Hematopoietic multipotent progenitor cell treated with erythropoietin and hydrocortisone succinate and interleukin-3 and kit ligand, for 17 days (in vitro differentiated cells): ENCODE measurements around the gene IFT52.
A peak's percentile ranks its signal among the peaks of the same experiment; 100 is the strongest.
"Not testable (repeated sequence)": the region's sequence is repeated elsewhere in the genome, so short reads cannot be mapped to it uniquely, and the experiment has no call there.

Experiments used
- DNase-seq: peaks from one replicate; pipeline ENCODE4 v3.0.0-alpha.2; 2015; ENCODE audit warnings: low spot score

Gene IFT52

DNA sequence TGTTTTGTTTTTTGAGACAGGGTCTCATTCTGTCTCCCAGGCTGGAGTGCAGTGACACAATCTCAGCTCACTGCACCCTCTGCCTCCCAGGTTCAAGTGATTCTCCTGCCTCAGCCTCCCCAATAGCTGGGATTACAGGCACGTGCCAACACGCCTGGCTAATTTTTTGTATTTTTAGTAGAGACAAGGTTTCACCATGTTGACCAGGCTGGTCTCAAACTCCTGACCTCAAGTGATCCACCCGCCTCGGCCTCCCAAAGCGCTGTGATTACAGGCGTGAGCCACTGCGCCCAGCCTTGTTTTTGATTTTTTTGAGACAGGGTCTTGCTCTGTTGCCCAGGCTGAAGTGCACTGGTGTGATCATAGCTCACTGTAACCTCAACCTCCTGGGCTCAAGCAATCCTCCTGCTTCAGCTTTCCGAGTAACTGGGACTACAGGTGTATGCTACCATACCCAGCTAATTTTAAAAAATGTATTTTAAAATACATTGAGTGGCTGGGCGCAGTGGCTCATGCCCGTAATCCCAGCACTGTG, 61.0 kb downstream of the IFT52 start:
- not testable (repeated sequence) for DNase-seq

- DNase-seq: no peak
These were observed 63.2 kb downstream of the IFT52 start for GRCh38 chr20:43653966-43654365.

- DNase-seq: not testable (repeated sequence)
These were observed 64.4 kb downstream of the IFT52 start for GRCh38 chr20:43655176-43655575.

DNA sequence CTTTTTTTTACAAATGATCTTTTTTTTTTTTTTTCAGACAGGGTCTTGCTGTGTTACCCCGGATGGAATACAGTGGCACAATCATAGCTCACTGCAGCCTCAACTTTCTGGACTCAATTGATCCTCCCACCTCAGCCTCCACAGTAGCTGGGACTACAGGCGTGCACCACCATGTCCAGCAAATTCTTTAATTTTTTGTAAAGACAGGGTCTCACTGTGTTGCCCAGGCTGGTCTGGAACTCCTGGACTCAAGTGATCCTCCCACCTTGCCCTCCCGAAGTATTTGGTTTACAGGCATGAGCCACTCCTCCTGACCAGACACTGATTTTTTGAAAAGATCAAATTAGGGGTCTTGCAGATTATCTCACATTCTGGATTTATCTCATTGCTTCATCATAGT, 65.2 kb downstream of the IFT52 start:
- DNase-seq: no peak

DNA sequence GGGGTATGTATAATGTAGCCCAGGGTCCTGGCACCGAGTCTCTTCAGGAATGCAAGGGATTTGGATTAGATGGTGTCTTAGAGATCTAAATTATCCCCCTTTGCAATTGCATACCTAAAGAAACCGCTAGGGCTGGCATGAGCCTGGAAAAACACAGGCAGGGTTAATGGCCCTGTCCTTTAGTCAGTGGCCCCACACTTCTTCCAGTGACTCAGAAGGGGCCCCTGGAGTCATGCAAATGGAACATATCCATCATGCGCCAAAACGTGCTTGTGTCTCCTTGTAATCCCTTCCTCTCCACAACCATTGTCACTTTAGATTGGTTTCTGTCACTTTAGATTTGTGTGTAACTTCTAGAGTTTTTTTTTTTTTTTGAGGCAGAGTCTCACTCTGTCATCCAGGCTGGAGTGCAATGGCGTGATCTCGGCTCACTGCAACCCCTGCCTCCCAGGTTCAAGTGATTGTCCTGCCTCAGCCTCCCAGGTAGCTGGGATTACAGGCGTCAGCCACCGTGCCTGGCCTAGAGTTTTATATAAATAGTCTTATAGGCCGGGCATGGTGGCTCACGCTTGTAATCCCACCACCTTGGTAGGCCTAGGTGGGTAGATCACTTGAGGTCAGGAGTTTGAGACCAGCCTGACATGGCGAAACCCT, 67.5 kb downstream of the IFT52 start:
- DNase-seq: no peak

GRCh38 chr20:43658723-43659419, 68.1 kb downstream of the IFT52 start:
- DNase-seq: no peak

DNA sequence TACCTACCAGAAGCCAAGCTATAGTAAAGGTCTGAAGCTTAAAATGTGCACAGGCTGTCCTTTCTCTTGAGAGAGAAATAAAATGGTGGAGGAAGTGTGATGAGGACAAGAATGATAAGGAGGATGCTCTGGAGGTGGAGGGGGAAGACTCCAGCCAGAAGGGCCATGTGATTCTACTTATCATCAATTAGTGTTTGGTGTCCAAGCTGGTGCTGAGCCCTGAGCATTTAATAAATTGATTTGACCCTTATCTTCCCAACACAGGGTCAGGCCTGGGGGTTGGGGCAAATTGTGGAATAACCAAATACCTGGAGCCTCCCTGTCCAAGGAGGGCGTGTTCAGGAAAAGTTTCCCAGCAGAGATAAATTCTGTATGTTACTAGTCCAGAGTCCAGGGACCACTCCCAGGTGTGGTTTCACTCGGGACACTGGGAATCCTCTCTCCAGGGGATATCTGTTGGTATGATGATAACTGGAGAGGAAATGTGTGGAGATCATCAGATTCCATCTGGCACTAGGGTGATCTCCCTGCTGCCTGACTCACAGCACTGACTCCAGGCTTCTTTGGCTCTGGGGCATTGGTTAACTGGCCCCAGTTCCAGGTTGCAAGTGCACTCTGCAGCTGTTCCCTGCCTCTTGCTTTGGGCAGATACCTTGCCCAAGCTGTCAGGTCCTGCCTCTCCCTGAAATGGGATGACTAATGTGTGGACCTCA, 72.4 kb downstream of the IFT52 start:
- no peak for DNase-seq

- no peak for DNase-seq
These were observed 74.9 kb downstream of the IFT52 start for GRCh38 chr20:43665466-43666176.

DNA sequence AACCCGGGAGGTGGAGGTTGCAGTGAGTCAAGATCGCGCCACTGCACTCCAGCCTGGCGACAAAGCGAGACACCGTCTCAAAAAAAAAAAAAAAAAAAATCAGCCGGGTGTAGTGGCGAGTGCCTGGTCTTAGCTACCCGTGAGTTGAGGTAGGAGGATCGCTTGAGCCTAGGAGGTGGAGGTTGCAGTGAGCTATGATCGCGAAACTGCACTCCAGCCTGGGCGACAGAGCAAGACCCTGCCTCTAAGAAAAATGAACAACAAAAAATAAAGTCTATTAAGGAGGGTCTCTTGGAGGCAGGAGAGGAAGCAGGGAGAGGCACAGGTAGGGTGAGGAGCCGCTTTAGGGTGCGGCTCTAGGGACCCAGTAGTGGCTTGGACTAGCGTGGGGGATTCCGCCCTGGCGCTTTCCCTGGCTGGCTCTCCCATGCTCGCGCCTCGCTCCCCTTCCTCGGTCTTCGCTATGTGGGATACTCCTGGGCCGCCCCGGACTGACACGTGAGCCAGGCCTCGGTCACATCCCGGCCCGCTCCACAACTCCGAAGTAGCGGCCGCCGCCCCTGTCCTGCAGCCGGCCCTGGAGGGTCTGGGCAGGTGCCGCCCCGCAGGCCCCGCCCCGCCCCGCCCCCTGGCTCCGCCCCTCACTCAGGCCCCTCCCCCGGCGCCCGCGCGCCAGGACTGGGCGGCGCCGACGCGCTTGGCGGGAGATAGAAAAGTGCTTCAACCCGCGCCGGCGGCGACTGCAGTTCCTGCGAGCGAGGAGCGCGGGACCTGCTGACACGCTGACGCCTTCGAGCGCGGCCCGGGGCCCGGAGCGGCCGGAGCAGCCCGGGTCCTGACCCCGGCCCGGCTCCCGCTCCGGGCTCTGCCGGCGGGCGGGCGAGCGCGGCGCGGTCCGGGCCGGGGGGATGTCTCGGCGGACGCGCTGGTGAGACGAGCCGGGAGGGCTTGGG, 75.9 kb downstream of the IFT52 start, which contains the start of gene MYBL2:
MYBL2 (plus strand) TSS at position 739 of the 953 bp plus-strand sequence; CDS start at position 909, 170 bp downstream.
- DNase-seq: peak; percentile 75

GRCh38 chr20:43667341-43668132, 76.8 kb downstream of the IFT52 start:
- no peak for DNase-seq

GRCh38 chr20:43669332-43669731, 78.6 kb downstream of the IFT52 start:
- no peak for DNase-seq

- DNase-seq: no peak
These were observed 79.7 kb downstream of the IFT52 start for GRCh38 chr20:43670423-43670822.

GRCh38 chr20:43676368-43676767, 85.6 kb downstream of the IFT52 start:
- no peak for DNase-seq

DNA sequence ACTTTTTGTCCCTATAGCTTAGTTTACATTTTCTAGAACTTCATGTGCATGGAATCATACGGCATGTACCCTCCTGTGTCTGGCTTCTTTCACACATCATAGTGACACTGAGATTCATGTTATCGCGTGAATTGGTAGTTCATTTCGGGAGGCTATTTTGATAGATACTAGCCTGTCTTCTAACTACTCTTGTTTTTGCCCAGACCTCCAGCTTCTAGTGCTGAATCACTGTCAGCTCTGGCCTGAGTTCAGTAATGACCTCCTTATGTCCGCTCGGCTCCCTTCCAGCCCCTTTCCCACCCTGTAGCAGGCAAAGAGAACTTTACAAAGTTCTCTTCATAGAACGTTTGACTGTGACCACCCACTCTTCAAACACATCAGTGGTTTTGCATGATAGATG, 90.2 kb downstream of the IFT52 start:
- no peak for DNase-seq

- DNase-seq: no peak
These were observed 90.8 kb downstream of the IFT52 start for GRCh38 chr20:43681468-43681942.

- DNase-seq: no peak
These were observed 91.3 kb downstream of the IFT52 start for GRCh38 chr20:43681991-43682410.

GRCh38 chr20:43682446-43682845, 91.7 kb downstream of the IFT52 start:
- DNase-seq: no peak

DNA sequence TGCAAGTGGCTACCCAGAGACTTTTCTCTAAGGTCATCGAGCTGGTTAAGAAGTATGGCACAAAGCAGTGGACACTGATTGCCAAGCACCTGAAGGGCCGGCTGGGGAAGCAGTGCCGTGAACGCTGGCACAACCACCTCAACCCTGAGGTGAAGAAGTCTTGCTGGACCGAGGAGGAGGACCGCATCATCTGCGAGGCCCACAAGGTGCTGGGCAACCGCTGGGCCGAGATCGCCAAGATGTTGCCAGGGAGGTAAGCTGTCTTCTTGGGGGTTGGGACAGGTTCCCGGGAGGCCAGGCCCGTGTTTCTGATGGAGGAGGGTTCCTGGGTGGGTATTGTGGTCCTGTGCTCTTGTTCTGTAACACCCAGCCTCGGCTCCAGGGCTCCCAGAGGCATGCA, 96.1 kb downstream of the IFT52 start:
- no peak for DNase-seq

DNA sequence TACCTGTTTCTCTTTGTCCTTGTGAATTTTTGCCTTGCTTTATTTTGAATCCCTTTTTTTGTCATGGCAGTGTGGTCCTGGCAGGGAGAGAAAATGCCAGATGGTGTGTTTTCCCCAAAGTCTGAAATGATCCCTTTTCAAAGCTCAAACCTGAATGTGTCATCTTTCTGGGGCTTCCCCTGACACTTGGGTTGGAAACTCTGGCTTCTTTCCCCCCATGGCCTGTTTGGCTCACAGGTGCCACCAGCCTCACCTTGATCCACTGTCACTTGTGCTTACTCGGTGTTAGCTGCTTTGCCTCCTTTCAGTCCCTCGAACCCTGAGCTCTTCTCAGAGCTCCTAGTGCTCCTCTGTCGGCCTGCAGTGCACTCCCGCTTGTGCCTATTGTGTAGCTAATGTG, 98.4 kb downstream of the IFT52 start:
- no peak for DNase-seq
